Mesenteric fat pad (tissue), 1 donor: Measurements from ENCODE around the gene NECTIN1. TPM values are rescaled to one million over a fixed set of nuclear protein-coding genes. Genes with fewer than 3 reads are reported as not detected.
A peak's percentile ranks its signal among the peaks of the same experiment; 100 is the strongest.

Experiments
- DNase-seq: peaks from one replicate; pipeline ENCODE4 v3.0.0-alpha.2; 2020; ENCODE audit warnings: low spot score
- long read RNA-seq: library from polyadenylated mRNA; unstranded; transcript quantifications from one replicate; pipeline ENCODE4 v2.0.0, GENCODE V29; 2020
- total RNA-seq: library from RNA; stranded (reverse); fragmentation: NEBNext Ultra II Directional; extraction: Animal tissue kit (Norgen Biotek cat#: 25700); gene quantifications from one replicate; pipeline ENCODE4 v1.2.1, GENCODE V29; 2021
- donor health status: DM: yes; HTN: yes; CAD: no.

Gene NECTIN1
- total RNA-seq, result 11.2 TPM
- long read RNA-seq, partial matches to known transcripts, result 0 of 2 reads
- long read RNA-seq, other reads (novel, unspliced or antisense), result 2 of 2 reads

DNA sequence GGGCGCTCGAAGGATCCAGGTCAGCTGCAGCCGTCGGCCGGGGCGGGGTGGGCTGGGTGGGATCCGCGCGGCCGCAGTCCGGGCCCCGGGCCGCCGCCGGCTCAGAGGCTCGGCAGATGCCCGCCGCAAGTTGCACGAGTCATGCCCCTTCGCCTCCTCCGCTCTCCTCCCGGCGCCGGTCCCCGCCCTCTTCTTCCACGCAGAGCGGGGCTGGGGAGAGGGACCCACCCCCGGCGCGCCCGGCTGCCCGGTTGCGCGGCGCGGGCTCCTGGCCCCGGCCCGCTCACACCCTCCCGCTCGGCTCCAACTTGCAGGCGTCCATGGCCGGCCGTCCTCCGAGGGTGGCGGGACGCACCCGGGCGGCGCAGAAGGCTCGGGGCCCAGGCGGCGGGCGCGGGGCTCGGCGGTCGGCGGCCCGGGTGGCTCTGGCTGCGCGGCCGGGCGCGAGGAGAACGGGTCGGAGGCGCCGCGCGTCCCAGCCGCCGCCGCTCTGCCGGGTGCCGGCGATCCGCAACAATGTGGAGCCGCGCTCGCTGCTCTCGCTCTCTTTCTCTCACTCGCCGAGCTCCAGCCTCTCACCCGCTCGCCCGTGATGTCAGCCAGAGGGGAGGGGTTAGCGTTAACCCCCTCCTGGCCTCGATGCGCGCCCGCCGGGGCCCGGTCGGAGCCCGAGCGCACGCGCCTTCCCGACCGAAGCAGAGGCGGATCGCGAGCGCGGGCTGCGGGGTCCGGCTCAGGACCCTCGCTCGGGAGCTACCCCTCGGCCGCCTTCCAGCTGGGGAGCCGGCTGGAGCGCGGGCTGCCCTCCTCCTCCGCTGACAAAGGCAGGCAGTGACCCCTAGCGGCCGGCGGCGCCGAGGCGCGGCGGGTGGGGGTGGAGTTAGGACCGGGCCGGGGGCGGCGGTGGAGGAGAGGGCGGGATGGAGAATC lies at the start of gene NECTIN1:
Gene NECTIN1, minus strand, starts transcription at position 550 of the 930 bp plus-strand sequence. CDS start 647 bp downstream, outside the sequence.
- peak; percentile 98 for DNase-seq

GRCh38 chr11:119778391-119779194 lies 49.6 kb upstream of the NECTIN1 start:
- DNase-seq, result no peak

DNA sequence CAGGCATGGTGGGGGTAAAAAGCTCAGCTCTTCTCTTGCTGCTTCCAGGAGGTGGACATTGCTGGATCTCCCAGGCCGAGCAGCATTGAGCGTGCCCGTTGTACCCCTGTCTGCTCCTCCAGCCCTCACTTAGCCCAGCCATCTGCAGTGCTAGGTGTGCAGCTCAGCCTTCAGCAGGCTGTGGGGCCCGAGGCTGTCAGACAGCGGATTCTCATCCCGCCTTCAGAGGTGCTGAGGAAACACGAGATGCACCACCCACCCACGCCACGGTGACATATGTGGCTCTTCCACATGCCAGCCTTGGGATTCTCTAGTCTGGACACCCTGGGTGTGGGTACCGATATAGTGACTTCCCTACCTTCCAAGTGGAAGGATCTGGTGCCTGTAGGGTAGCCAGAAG lies 48.9 kb upstream of the NECTIN1 start:
- DNase-seq, result no peak

GRCh38 chr11:119776651-119777050 lies 47.7 kb upstream of the NECTIN1 start:
- DNase-seq, result no peak

DNA sequence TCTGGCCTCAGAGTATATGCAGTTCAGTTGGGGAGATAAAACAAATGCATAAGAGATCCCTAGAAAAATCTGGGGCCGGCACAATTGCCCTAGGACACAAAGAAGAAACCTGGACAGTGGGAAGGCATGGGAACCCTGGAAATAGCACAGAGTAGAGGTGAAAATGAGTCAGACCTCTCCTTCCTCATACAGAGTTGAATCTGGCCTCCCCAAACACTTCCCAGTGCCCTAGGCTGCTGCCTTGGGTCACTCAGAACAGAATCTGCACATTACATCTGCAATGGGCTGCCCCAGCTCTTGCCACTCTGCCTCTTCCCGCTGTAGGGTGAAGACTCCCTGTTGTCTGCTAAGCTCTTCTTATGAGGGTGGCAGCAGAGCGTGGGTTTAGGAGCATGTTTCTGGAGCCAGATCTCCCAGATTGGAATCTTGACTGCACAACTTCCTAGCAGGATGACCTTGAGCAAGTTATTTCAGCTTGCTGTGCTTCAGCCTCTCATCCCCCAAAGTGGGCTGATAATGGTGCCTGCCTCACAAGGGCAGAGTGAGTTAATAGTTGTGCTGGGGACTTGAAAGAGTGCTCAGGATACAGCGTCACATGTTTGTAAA lies 47.1 kb upstream of the NECTIN1 start:
- no peak for DNase-seq

- DNase-seq, result no peak
Measured at GRCh38 chr11:119774172-119774763, 45.3 kb upstream of the NECTIN1 start.

DNA sequence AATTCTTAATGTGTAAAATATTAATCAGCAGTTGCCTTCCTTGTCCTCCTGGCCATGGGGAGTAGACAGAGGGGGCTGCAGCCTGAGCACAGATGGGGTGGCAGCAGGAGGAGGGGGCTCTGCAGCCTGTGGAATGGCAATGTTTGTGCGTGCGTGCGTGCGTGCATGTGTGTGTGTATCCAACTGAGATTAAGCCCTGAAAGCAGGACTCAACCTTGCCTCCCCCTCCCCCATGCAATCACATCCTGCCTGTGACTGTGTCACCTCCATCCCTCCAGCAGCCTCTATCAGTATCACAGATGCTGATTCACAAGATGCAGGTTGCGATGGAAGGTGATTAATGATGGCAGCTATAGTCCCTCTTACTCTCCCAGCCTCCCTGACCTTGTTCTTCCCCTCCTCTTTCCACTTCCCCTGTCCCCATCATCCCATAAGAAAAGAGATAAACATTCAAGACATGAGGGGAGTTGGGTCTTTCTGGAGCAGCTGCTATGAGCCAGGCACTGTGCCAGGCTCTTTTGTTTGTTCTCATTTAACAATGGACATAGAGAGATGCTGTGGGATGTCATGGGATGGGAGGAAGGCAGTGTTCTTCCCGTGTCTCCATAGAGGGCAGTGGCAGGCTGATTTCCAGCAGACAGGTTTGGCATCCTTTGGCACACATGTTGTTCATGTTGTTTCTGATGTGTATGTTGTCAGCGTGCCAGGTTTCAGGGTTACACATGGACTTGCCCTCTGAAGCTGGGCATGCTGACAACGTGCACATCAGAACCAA lies 43.8 kb upstream of the NECTIN1 start:
- no peak for DNase-seq

DNA sequence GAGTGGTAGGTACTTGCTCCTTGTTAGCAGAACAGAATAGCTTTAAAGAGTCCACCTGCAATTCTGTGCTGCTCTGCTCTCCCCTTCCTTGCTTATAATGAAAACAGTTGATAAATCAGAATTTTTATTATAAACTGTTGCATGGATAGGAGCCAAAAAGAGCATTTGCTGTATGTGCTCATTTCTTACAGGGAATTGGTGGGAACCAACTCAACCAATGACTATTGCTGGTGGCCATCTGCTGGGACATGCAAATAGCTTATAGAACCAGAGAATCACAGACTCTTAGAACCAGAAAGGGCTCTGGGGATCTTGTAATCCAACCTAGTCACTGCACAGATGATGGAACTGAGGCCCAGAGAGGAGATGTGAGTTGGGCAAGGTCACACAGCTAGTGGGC lies 43.1 kb upstream of the NECTIN1 start:
- DNase-seq, result no peak

GRCh38 chr11:119771172-119771770 lies 42.3 kb upstream of the NECTIN1 start:
- DNase-seq, result no peak

- no peak for DNase-seq
Measured at GRCh38 chr11:119765628-119766027, 36.6 kb upstream of the NECTIN1 start.

GRCh38 chr11:119764108-119764868 lies 35.3 kb upstream of the NECTIN1 start:
- DNase-seq, result no peak

GRCh38 chr11:119763071-119763728 lies 34.2 kb upstream of the NECTIN1 start:
- no peak for DNase-seq

- DNase-seq, result no peak
Measured at GRCh38 chr11:119759747-119760412, 30.9 kb upstream of the NECTIN1 start.

GRCh38 chr11:119759324-119759723 lies 30.3 kb upstream of the NECTIN1 start:
- DNase-seq, result no peak

- DNase-seq, result no peak
Measured at GRCh38 chr11:119758291-119758690, 29.3 kb upstream of the NECTIN1 start.

DNA sequence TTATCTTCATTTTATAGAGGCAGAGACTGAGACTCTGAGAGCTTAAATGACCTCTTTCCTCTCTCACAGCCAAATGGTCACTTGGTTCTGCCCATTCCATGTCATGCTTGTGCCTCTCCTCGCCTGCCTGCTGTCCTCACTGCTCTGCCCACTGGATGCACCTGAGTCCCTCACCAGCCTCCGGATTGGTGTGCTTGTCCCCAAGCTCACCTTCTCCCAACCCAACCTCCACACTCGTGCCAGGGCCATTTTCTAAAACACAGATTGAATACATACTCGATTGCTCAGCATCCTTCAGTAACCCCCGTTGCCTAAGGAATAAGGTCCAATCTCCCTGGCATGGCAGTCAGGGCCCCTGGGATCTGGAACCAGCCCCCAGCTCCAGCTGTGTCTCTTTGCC lies 28.4 kb upstream of the NECTIN1 start:
- no peak for DNase-seq

- peak; percentile 73 for DNase-seq
Measured at GRCh38 chr11:119756169-119756865, 27.3 kb upstream of the NECTIN1 start.
